NCI-H2107 treated with DMSO at 0.1 percent for 48 hours (cell line): ENCODE results near the gene COX19.
"Not testable (repeated sequence)": the region's sequence is repeated elsewhere in the genome, so short reads cannot be mapped to it uniquely, and the experiment has no call there.

Experiments
- DNase-seq: peaks from one replicate; lab custom pipeline; 2025; ENCODE audit not compliant: unreplicated experiment; lab: John Stamatoyannopoulos, UW

COX19 gene

DNA sequence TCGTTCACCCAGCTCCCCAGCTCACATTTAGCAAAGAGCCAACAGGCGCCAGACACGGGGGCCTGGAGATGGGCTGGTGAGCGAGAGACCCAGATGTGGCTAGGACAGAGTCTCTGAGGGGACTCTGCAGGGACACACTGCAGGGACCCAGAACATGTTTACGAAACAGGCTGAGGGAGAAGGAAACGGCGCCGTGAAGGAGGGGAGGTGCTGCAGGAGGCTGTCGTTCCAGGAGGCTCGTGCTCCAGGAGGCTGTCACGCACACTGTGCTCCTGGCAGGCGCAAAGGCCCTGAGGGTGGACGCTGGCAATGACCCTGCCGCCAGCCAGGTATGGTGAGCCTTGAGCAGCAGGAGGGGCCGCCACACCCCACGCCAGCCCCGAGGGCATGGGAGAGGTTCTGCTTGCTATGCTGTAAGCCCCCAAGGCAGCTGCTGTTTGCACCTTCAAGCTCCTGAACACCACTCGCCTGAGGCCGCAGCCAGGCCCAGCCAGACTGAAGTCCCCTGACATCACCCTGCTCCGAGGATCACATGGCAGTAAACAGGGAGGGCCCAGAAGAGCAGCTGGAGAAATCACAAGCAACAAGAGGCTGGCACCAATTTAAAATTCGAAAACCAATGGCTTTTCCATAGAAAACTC lies 48.2 kb downstream of the COX19 start:
- DNase-seq = no peak

GRCh38 chr7:926061-927030 lies 49.0 kb downstream of the COX19 start:
- no peak for DNase-seq

- DNase-seq = no peak
Observed at GRCh38 chr7:925601-926000, 49.7 kb downstream of the COX19 start.

GRCh38 chr7:924541-925231 lies 50.7 kb downstream of the COX19 start:
- no peak for DNase-seq

DNA sequence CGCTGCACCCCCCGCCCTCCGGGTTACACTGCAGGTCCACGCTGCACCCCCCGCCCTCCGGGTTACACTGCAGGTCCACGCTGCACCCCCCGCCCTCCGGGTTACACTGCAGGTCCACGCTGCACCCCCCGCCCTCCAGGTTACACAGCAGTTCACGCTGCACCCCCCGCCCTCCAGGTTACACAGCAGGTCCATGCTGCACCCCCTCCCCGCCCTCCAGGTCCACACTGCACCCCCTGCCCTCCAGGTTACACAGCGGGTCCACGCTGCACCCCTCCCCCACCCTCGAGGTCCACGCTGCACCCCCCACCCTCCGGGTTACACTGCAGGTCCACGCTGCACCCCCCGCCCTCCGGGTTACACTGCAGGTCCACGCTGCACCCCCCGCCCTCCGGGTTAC lies 51.3 kb downstream of the COX19 start:
- not testable (repeated sequence) for DNase-seq

- no peak for DNase-seq
Observed at GRCh38 chr7:923108-924041, 52.0 kb downstream of the COX19 start.

- no peak for DNase-seq
Observed at GRCh38 chr7:922334-923107, 52.8 kb downstream of the COX19 start.

GRCh38 chr7:921581-922333 lies 53.6 kb downstream of the COX19 start:
- DNase-seq = no peak

DNA sequence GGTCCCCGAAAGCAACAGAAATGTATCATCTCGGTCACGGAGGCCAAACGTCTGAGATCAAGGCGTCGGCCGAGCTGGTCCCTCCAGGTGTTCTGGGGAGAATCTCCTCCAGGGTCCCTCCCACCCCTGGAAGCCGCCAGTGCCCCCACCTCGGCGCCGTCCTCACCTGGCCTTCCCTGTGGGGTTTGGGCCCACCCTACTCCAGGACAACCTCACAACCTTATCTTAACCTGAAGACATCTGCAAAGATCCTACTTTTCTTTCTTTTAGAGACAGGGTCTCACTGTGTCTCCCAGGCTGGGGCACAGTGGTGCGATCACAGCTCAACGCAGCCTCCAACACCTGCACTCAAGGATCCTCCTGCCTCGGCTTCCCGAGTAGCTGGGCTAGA lies 54.3 kb downstream of the COX19 start:
- no peak for DNase-seq

DNA sequence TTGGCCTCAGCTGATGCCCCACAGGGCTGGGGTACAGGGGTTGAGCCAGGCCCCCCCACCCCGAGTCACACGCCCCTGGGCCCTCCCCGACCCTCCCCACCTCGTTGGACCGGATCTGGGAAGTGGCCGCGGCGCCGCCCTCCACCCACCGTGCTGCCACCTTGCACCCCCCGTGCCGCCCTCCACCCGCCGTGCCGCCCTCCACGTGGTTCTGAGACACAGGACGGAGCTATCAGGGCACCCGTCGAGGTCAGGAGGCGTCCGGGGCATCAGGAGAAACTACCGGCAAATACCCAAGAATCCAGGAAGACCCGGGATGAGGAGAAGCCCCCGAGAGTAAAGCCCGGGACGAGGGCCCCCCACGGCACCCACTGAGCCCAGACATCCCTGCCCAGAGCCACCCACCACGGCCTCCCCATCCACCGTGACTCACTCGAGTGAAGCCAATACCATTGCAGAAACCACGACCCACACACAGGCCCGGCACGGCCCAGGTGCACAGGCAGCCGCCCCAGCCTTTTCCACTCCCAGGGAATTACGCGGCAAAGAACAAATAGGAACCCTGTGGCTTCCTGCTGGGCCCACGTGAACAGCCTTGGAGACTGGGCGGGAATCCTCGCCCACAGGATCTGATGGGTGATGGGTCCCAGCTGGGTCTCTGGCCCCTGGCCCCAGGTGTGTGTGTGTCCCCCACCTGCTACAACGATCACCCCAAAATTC lies 54.8 kb downstream of the COX19 start:
- no peak for DNase-seq

GRCh38 chr7:919924-920341 lies 55.4 kb downstream of the COX19 start:
- DNase-seq = no peak

GRCh38 chr7:919114-919442 lies 56.3 kb downstream of the COX19 start:
- no peak for DNase-seq

DNA sequence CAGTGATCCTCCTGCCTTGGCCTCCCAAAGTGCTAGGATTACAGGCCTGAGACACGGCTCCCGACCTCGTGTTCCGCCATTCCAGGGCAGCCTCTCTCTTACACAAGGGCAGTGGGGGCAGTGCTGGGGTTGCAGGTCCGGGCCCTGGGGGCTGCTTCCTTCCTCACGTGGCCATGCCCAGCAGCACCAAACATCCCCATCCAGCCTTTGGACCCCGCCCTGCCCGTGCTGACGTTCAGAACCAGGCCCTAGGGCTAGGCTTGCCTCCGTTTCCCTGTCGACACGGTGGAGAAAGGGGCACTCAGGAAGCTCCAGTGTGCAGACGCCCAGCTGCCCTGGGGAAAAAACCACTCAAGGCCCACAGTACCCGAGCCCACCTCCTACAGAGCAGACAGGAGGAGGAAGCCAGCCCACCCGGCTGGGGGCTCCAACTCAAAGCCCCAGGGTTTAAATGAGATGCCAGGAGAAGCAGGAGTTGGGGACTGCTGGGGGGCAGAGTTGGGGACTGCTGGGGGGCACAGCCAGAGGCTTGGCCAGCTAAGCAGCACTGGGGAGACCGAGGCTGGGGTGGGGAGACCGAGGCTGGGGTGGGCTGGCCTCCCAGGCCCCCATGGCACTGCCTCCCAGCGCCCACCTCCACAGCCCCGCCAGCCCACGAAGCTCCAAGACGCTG lies 56.8 kb downstream of the COX19 start:
- no peak for DNase-seq

DNA sequence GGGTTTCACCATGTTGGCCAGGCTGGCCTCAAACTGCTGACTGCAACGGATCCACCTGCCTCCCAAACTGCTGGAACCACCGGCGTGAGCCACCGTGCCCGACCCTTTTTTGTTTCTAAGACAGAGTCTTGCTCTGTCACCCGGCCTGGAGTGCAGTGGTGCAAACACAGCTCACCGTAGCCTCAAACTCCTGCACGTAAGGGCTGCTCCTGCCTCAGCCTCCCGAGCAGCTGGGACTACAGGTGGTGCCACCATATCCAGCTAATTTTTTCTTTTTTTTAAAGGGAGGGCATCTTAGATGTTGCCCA lies 57.3 kb downstream of the COX19 start:
- DNase-seq = no peak

DNA sequence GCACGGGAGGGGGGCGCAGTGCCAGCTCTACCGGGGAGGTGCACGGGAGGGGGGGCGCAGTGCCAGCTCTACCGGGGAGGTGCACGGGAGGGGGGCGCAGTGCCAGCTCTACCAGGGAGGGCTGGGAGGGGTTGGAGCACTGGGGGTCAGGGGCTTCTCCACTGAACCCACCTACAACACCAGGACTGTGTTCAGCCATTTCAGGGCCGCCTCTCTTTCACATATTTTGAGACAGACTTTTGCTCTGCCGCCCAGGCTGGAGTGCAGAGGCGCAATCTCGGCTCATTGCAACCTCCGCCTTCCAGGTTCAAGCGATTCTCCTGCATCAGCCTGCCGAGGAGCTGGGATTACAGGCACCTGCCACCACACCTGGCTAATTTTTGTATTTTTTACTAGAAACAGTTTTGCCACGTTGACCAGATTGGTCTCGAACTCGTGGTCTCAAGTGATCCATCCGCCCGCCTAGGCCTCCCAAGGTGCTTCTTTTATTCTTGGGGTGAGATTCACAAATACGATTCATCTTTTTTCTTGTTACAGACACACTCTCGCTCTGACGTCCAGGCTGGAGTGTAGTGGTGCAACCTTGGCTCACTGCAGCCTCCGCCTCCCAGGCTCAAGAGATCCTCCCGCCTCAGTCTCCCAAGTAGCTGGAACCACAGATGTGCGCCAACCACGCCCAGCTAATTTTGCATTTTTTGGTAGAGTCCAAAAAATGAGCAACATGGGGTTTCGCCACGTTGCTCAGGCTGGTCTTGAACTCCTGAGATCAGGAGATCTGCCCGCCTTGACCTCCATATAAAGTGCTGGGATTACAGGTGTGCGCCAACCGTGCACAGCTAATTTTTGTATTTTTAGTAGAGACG lies 57.9 kb downstream of the COX19 start:
- DNase-seq = no peak

- DNase-seq = no peak
Observed at GRCh38 chr7:916291-916941, 58.9 kb downstream of the COX19 start.
